H1 (cell line): ENCODE results near the gene VIPR2. TPM values are rescaled to one million over a fixed set of nuclear protein-coding genes. Genes with fewer than 3 reads are reported as not detected.

Experiments used
- ASH2L ChIP-seq: fragments of 200-600, 300-600 bp; sonication (generic); IDR thresholded peaks from one replicate; pipeline ENCODE4 v1.7.1; 2017; ENCODE audit warnings: low read length
- CBX8 ChIP-seq: fragments of 300-800, 300-1000 bp; sonication (generic); IDR thresholded peaks from 2 replicates; pipeline ENCODE4 v1.7.1; 2016; ENCODE audit warnings: low read depth, low read length, borderline replicate concordance
- GABPA ChIP-seq: IDR thresholded peaks from 2 replicates; pipeline ENCODE4 v1.6.1; 2011; ENCODE audit warnings: mild to moderate bottlenecking, low read length, moderate library complexity, borderline replicate concordance; ENCODE audit not compliant: insufficient read depth
- NRF1 ChIP-seq: IDR thresholded peaks from 2 replicates; pipeline ENCODE4 v1.6.1; 2011; ENCODE audit warnings: mild to moderate bottlenecking, low read depth, low read length, improper control_type of control experiment
- polyA plus RNA-seq, 7 experiments: library from polyadenylated mRNA; depleted of rRNA in 3 of 7; stranded (reverse) in 5 of 7; unstranded in 2 of 7; fragments of >200 nt in 5 of 7; fragments of 200-250 nt in 2 of 7; gene quantifications; 1 replicate in 5 of 7; 2 replicates in 1 of 7; 4 replicates in 1 of 7; pipeline versions ENCODE4 v1.2.1 to v1.2.3, GENCODE V29; 2011 to 2013; ENCODE audit warnings: missing spikeins in 2 of 7, mixed read lengths in 2 of 7
- total RNA-seq: library from RNA; stranded (reverse); fragmentation: NEBNext Ultra II Directional; extraction: Animal tissue kit (Norgen Biotek cat#: 25700); gene quantifications from 2 replicates; pipeline ENCODE4 v1.2.1, GENCODE V29; 2021

Gene VIPR2
- total and polyA plus RNA-seq, 2 of the 8 experiments (the other 6 are each of a cell fraction or from before 2014, with no cell fraction given) = 2.4 to 6.3 TPM

- TF ChIP-seq CBX8 (no peak), GABPA (no peak), ASH2L (no peak), NRF1 (no peak)
- TF ChIP-seq, all 59 proteins: peak for 0
These were observed 35.6 kb downstream of the VIPR2 start (continued) for GRCh38 chr7:159108941-159109652.
